ENCODE data around the gene GTF3C4. TPM values are rescaled to one million over a fixed set of nuclear protein-coding genes. Genes with fewer than 3 reads are reported as not detected.
A peak's percentile ranks its signal among the peaks of the same experiment; 100 is the strongest.

Gene GTF3C4
- total RNA-seq, 2 donors from 2014 or later = 12.4 to 13.1 TPM

GRCh38 chr9:132639322-132639721, 30.9 kb upstream of the GTF3C4 start:
- Histone ChIP-seq H3K4me3 (no peak overlapping the region), H3K9me3 (no peaks in the 10 kb centered on the region), H3K27ac (peak overlapping the region; percentile 16), H3K36me3 (no peaks in the 10 kb centered on the region), H3K9ac (ENCODE audit: low read depth in 2 of 2, low read length in 2 of 2) (peak overlapping the region in 1 of 2 donors; percentile 66), H3K4me1 (no peaks in the 10 kb centered on the region), H3K27me3 (no peaks in the 10 kb centered on the region)
- peak; percentile 72 for DNase-seq
- intact Hi-C loops (cut with DNase I) = no loop called here
- TF ChIP-seq, protein P1, sequence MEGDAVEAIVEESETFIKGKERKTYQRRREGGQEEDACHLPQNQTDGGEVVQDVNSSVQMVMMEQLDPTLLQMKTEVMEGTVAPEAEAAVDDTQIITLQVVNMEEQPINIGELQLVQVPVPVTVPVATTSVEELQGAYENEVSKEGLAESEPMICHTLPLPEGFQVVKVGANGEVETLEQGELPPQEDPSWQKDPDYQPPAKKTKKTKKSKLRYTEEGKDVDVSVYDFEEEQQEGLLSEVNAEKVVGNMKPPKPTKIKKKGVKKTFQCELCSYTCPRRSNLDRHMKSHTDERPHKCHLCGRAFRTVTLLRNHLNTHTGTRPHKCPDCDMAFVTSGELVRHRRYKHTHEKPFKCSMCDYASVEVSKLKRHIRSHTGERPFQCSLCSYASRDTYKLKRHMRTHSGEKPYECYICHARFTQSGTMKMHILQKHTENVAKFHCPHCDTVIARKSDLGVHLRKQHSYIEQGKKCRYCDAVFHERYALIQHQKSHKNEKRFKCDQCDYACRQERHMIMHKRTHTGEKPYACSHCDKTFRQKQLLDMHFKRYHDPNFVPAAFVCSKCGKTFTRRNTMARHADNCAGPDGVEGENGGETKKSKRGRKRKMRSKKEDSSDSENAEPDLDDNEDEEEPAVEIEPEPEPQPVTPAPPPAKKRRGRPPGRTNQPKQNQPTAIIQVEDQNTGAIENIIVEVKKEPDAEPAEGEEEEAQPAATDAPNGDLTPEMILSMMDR (IDR thresholded peaks at IDR 0.05) = no peak

GRCh38 chr9:132641216-132641615, 29.0 kb upstream of the GTF3C4 start:
- Histone ChIP-seq H3K9ac (ENCODE audit: low read depth in 2 of 2, low read length in 2 of 2) (no peak overlapping the region), H3K36me3 (no peaks in the 10 kb centered on the region), H3K9me3 (no peaks in the 10 kb centered on the region), H3K4me3 (no peak overlapping the region), H3K4me1 (no peaks in the 10 kb centered on the region), H3K27ac (no peak overlapping the region), H3K27me3 (no peaks in the 10 kb centered on the region)
- no peak for DNase-seq
- TF ChIP-seq, protein P1 (IDR thresholded peaks at IDR 0.05) = no peak
- intact Hi-C loops (cut with DNase I) = no loop called here

DNA sequence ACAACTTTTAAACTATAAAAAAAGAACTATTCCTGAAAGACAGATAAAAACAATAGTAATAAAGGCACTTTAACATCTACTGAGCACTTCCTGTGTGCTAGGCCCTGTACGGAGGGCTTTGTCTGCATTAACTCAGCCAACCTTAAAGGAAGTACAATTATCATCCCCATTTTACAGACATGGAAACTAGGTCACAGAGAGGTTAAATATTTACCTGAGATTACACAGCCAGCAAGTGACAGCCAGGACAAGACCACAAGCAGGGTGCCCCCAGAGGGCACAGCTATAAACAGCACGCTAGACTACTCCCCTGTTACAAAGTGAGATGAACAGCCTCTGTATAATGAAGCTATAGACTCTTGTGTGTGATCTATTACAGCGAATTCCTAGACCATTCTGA, 26.0 kb upstream of the GTF3C4 start:
- DNase-seq = no peak
- intact Hi-C loops (cut with DNase I) = no loop called here
- H3K9ac ChIP-seq (ENCODE audit: low read depth in 2 of 2, low read length in 2 of 2) = no peak overlapping the region
- H3K36me3 ChIP-seq = no peaks in the 10 kb centered on the region
- H3K9me3 ChIP-seq = no peaks in the 10 kb centered on the region
- TF ChIP-seq, protein P1 (IDR thresholded peaks at IDR 0.05) = no peak
- H3K27me3 ChIP-seq = no peaks in the 10 kb centered on the region
- no peak overlapping the region for H3K27ac ChIP-seq
- no peaks in the 10 kb centered on the region for H3K4me1 ChIP-seq
- no peak overlapping the region for H3K4me3 ChIP-seq

GRCh38 chr9:132645306-132645705, 25.0 kb upstream of the GTF3C4 start:
- TF ChIP-seq, protein P1 (IDR thresholded peaks at IDR 0.05) = no peak
- Histone ChIP-seq H3K27ac (no peak overlapping the region), H3K9me3 (no peaks in the 10 kb centered on the region), H3K27me3 (no peaks in the 10 kb centered on the region), H3K9ac (ENCODE audit: low read depth in 2 of 2, low read length in 2 of 2) (no peak overlapping the region), H3K4me1 (no peaks in the 10 kb centered on the region), H3K36me3 (no peaks in the 10 kb centered on the region), H3K4me3 (no peak overlapping the region)
- DNase-seq = no peak
- intact Hi-C loops (cut with DNase I) = no loop called here

DNA sequence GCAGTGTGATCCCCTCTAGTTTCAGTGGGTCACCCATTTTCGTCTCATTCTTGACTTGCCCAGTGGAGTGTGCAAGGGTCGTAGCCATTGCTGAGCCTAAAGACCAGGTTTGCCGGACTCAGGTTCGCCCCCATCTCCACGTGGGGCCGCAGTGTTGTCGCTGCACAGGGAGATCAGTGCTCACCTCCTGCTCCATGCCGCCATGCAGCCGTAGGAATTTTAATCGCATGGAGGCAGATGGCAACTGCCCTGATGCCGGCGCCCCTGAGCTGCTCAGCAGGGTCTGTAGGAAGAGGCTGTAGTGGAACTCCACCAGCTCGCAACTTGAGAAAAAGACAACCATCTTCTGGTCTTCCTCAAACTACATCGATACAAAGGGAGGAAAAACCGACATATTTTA, 24.6 kb upstream of the GTF3C4 start:
- TF ChIP-seq, protein P1 (IDR thresholded peaks at IDR 0.05) = no peak
- intact Hi-C loops (cut with DNase I) = no loop called here
- no peaks in the 10 kb centered on the region for H3K36me3 ChIP-seq
- no peak overlapping the region for H3K27ac ChIP-seq
- H3K27me3 ChIP-seq = no peaks in the 10 kb centered on the region
- no peak for DNase-seq
- no peak overlapping the region for H3K9ac ChIP-seq (ENCODE audit: low read depth in 2 of 2, low read length in 2 of 2)
- no peaks in the 10 kb centered on the region for H3K4me1 ChIP-seq
- no peaks in the 10 kb centered on the region for H3K9me3 ChIP-seq
- no peak overlapping the region for H3K4me3 ChIP-seq

DNA sequence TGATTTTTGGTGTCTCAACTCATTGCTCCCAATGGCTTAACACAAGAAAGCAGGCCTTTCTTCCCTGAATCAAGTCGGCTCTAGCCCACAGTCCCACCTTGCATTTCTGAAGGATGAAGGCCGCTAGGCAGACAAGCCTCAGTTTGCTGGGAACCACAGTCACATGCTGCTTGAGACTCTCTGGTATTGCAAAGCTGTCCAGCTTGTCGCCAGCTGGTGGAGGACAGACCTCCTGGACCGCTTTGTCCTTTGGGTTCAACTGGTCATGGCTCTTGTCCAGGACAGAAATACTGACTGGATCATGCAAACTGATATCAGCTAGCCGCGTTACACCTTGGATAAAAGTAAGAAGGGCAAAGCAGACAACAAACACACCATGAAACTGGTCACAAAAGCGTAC, 23.5 kb upstream of the GTF3C4 start:
- Histone ChIP-seq H3K9me3 (no peaks in the 10 kb centered on the region), H3K36me3 (no peaks in the 10 kb centered on the region), H3K27me3 (no peaks in the 10 kb centered on the region), H3K9ac (ENCODE audit: low read depth in 2 of 2, low read length in 2 of 2) (no peak overlapping the region), H3K4me1 (no peaks in the 10 kb centered on the region), H3K27ac (no peak overlapping the region), H3K4me3 (no peak overlapping the region)
- intact Hi-C loops (cut with DNase I) = no loop called here
- no peak for DNase-seq
- TF ChIP-seq, protein P1 (IDR thresholded peaks at IDR 0.05) = no peak

Data from colonic mucosa (tissue), 4 donors.